Thyroid gland (tissue), 4 donors: ENCODE measurements around the gene CYP19A1.

Source experiments
- CTCF ChIP-seq, 6 experiments: fragments of 200-600 bp in 3 of 6; fragments of 450-650 bp in 3 of 6; sonication (generic) in 3 of 6; IDR thresholded peaks; one replicate each; pipeline ENCODE4 v1.5.1; 2016 to 2019; ENCODE audit warnings: antibody characterized with exemption in 6 of 6, mild to moderate bottlenecking in 2 of 6, inconsistent platforms in 1 of 6, moderate library complexity in 1 of 6
- POLR2A ChIP-seq, 2 donors: fragments of 450-650 bp; IDR thresholded peaks; one replicate each; pipeline ENCODE4 v1.6.1; 2017; ENCODE audit warnings: antibody characterized with exemption in 2 of 2, mild to moderate bottlenecking in 2 of 2, moderate library complexity in 1 of 2

- TF ChIP-seq POLR2A (IDR thresholded peaks at IDR 0.05): no peak
- no peak for TF ChIP-seq CTCF (IDR thresholded peaks at IDR 0.05)
These were observed 24.6 kb downstream of the CYP19A1 start for GRCh38 chr15:51313644-51314280.
